Heart left ventricle (tissue), 13 donors: Measurements from ENCODE around the gene SETBP1.
A peak's percentile ranks its signal among the peaks of the same experiment; 100 is the strongest.

Source experiments
- POLR2A ChIP-seq, 2 donors: fragments of 450-650 bp; IDR thresholded peaks; one replicate each; pipeline ENCODE4 v1.6.1; 2017; ENCODE audit warnings: antibody characterized with exemption in 2 of 2, mild to moderate bottlenecking in 2 of 2, moderate library complexity in 2 of 2
- TF ChIP-seq, protein P1 (sequence below), 12 donors: fragments of 200-600 bp; sonication (generic) in 4 of 12; IDR thresholded peaks; one replicate each; pipeline versions ENCODE4 v1.5.0 to v1.8.0; 2018 to 2022; ENCODE audit warnings: antibody characterized with exemption in 12 of 12, mild to moderate bottlenecking in 5 of 12
- donor health status: ischemic (EF 13 %, LVEDD 7.1; RV severe dilation, severe dysfunction).
- donor health status: DM: no; HTN: yes; CAD: no.
- donor health status: DM: no; HTN: no; CAD: no.
- donor health status: ischemic (EF 25% LVEDD 6.9; RV normal size, moderate dysfunction).
- donor health status: ischemic (EF 25% LVEDD 5.7; RV mildly dilated, moderate dysfunction).
- donor health status: ischemic (EF 35%, LVEDD 5.7; RV mildly dilated, moderate dysfunction).
- donor health status: nonischemic (EF 11% LVEDD 7.7; RV severe dilation, severe dysfunction).
- donor health status: DM: yes; HTN: yes; CAD: no.
- donor health status: PGD.
- donor health status: ischemic (EF 29% LVEDD 5.4; RV normal size, mild dysfunction).
- donor health status: nonischemic (EF 23%, LVEDD 6.1; RV moderate dilation, normal function).

DNA sequence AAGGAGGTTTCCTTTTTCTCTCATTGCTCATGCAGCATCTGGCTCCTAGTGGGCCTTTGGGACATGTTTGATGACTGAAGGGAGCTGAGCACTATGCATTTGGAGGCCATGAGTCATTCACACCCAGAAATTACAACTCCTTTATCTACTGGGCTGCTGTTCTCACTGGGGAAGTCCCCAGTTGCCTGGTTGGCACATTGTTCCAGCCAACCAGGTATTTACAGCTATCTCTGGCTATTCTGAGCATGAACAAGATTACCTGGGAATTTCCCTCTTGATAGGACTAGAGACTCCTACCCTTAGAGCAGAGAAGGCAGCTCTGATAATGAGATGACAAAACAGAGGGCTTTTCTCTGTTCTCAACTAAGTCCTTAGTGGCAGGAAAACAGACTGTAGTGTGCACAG is 206.5 kb downstream of the SETBP1 start:
- no peak for TF ChIP-seq POLR2A (IDR thresholded peaks at IDR 0.05)
- TF ChIP-seq, protein P1, sequence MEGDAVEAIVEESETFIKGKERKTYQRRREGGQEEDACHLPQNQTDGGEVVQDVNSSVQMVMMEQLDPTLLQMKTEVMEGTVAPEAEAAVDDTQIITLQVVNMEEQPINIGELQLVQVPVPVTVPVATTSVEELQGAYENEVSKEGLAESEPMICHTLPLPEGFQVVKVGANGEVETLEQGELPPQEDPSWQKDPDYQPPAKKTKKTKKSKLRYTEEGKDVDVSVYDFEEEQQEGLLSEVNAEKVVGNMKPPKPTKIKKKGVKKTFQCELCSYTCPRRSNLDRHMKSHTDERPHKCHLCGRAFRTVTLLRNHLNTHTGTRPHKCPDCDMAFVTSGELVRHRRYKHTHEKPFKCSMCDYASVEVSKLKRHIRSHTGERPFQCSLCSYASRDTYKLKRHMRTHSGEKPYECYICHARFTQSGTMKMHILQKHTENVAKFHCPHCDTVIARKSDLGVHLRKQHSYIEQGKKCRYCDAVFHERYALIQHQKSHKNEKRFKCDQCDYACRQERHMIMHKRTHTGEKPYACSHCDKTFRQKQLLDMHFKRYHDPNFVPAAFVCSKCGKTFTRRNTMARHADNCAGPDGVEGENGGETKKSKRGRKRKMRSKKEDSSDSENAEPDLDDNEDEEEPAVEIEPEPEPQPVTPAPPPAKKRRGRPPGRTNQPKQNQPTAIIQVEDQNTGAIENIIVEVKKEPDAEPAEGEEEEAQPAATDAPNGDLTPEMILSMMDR (IDR thresholded peaks at IDR 0.05) = peak in 2 of 12 donors; percentile 7 to 12
